H1 (cell line): Measurements from ENCODE around the gene HFM1. TPM values are rescaled to one million over a fixed set of nuclear protein-coding genes. Genes with fewer than 3 reads are reported as not detected.

Source experiments
- CTCF ChIA-PET: fragments of 300-600 bp; sonication (Branson Sonifier 250); formaldehyde crosslinking; loops from one replicate; lab custom pipeline; 2021; ENCODE audit not compliant: partially characterized antibody; lab: Charles Lee
- POLR2A ChIA-PET: fragments of 300-600 bp; sonication (Branson Sonifier 250); formaldehyde crosslinking; loops from one replicate; lab custom pipeline; 2021; ENCODE audit warnings: inconsistent platforms; ENCODE audit not compliant: partially characterized antibody; lab: Charles Lee
- DNase-seq, 2 experiments: peaks; one replicate each; pipeline versions ENCODE4 v3.0.0 to v3.0.0-alpha.2; 2010 to 2022; ENCODE audit warnings: low spot score in 2 of 2, low read depth in 1 of 2, mixed read lengths in 1 of 2
- FAIRE-seq: peaks from 2 replicates; lab custom pipeline; 2011; peaks lifted over from hg19 to GRCh38; lab: Jason Lieb, UNC
- H2AFZ ChIP-seq: 2 replicates; pipeline ENCODE4 v1.8.1; 2012; ENCODE audit warnings: low read length, inconsistent platforms
- H2AK5ac ChIP-seq: 2 replicates; pipeline ENCODE4 v1.6.1; 2013; ENCODE audit warnings: low read depth, low read length
- H2BK120ac ChIP-seq: replicated peaks from 2 replicates; pipeline ENCODE3; 2013; ENCODE audit warnings: low read depth, low read length, inconsistent platforms
- H2BK12ac ChIP-seq: 2 replicates; pipeline ENCODE4 v1.6.1; 2013; ENCODE audit warnings: low read depth, low read length
- H2BK15ac ChIP-seq: 2 replicates; pipeline ENCODE4 v1.6.1; 2013; ENCODE audit warnings: low read length
- H2BK20ac ChIP-seq: 2 replicates; pipeline ENCODE4 v1.6.1; 2013; ENCODE audit warnings: low read length
- H2BK5ac ChIP-seq: 2 replicates; pipeline ENCODE4 v1.6.1; 2013; ENCODE audit warnings: low read depth, low read length
- H3K14ac ChIP-seq: 2 replicates; pipeline ENCODE4 v1.6.1; 2013; ENCODE audit warnings: inconsistent platforms; ENCODE audit not compliant: insufficient read length
- H3K18ac ChIP-seq: 2 replicates; pipeline ENCODE4 v1.6.1; 2013; ENCODE audit warnings: low read length; ENCODE audit errors: extremely low read depth
- H3K23ac ChIP-seq: 2 replicates; pipeline ENCODE4 v1.6.1; 2013; ENCODE audit warnings: inconsistent platforms; ENCODE audit not compliant: insufficient read length
- H3K23me2 ChIP-seq: 2 replicates; pipeline ENCODE4 v1.6.1; 2013; ENCODE audit warnings: low read depth, low read length
- H3K27ac ChIP-seq: 2 replicates; pipeline ENCODE4 v1.6.1; 2011; ENCODE audit warnings: low read depth, low read length, inconsistent platforms
- H3K27me3 ChIP-seq, 4 experiments: replicated peaks in 1 of 4; 1 replicate in 1 of 4; 2 replicates in 3 of 4; pipeline versions ENCODE4 v1.6.1 to v1.8.1; 2011 to 2013; ENCODE audit warnings: low read length in 3 of 4, mild to moderate bottlenecking in 3 of 4, inconsistent platforms in 2 of 4, mixed read lengths in 2 of 4, moderate library complexity in 1 of 4; ENCODE audit not compliant: control insufficient read depth in 3 of 4, insufficient read depth in 3 of 4; ENCODE audit errors: extremely low read depth in 1 of 4
- H3K36me3 ChIP-seq, 4 experiments: 2 replicates each; pipeline versions ENCODE4 v1.6.1 to v1.8.1; 2011 to 2013; ENCODE audit warnings: mild to moderate bottlenecking in 4 of 4, low read length in 3 of 4, moderate library complexity in 2 of 4, control low read depth in 1 of 4, inconsistent platforms in 1 of 4; ENCODE audit not compliant: insufficient read depth in 4 of 4, control insufficient read depth in 2 of 4
- H3K4ac ChIP-seq: replicated peaks from 2 replicates; pipeline ENCODE3; 2013; ENCODE audit warnings: low read length, low read depth, mixed read lengths, inconsistent platforms; ENCODE audit not compliant: insufficient read length
- H3K4me1 ChIP-seq, 4 experiments: replicated peaks in 1 of 4; 1 replicate in 1 of 4; 2 replicates in 3 of 4; pipeline versions ENCODE4 v1.6.1 to v1.8.1; 2011 to 2013; ENCODE audit warnings: low read length in 3 of 4, inconsistent platforms in 2 of 4, mixed read lengths in 1 of 4; ENCODE audit not compliant: insufficient read depth in 4 of 4, control insufficient read depth in 3 of 4
- H3K4me2 ChIP-seq, 2 experiments: 2 replicates each; pipeline versions ENCODE4 v1.6.1 to v1.8.1; 2011 to 2013; ENCODE audit warnings: low read depth in 2 of 2, low read length in 2 of 2, control low read depth in 1 of 2, inconsistent platforms in 1 of 2, mild to moderate bottlenecking in 1 of 2; ENCODE audit not compliant: insufficient read depth in 1 of 2
- H3K4me3 ChIP-seq, 4 experiments: fragments of 200-600, 300-600 bp in 1 of 4; sonication (generic), shearing (Covaris generic), sonication (Bioruptor Twin) in 1 of 4; 2 replicates each; pipeline versions ENCODE4 v1.5.1 to v1.8.1; 2011 to 2016; ENCODE audit warnings: low read length in 4 of 4, low read depth in 3 of 4, control low read depth in 2 of 4, inconsistent platforms in 2 of 4, mild to moderate bottlenecking in 2 of 4, mixed read lengths in 1 of 4, moderate library complexity in 1 of 4; ENCODE audit not compliant: insufficient read depth in 2 of 4; ENCODE audit errors: extremely low read depth in 1 of 4
- H3K56ac ChIP-seq: replicated peaks from 2 replicates; pipeline ENCODE3; 2013; ENCODE audit warnings: low read depth, mild to moderate bottlenecking, mixed read lengths, low read length, inconsistent platforms; ENCODE audit not compliant: insufficient read length
- H3K79me1 ChIP-seq: 2 replicates; pipeline ENCODE4 v1.6.1; 2013; ENCODE audit warnings: low read depth, low read length, control low read depth
- H3K79me2 ChIP-seq, 2 experiments: 2 replicates each; pipeline versions ENCODE4 v1.6.1 to v1.8.1; 2012 to 2013; ENCODE audit warnings: low read length in 2 of 2, mild to moderate bottlenecking in 2 of 2, inconsistent platforms in 1 of 2; ENCODE audit not compliant: insufficient read depth in 2 of 2, control insufficient read depth in 1 of 2
- H3K9ac ChIP-seq, 4 experiments: replicated peaks in 1 of 4; 1 replicate in 1 of 4; 2 replicates in 3 of 4; pipeline versions ENCODE4 v1.6.1 to v1.8.1; 2011 to 2013; ENCODE audit warnings: low read depth in 3 of 4, low read length in 3 of 4, control low read depth in 2 of 4, mild to moderate bottlenecking in 2 of 4, moderate library complexity in 2 of 4, inconsistent platforms in 1 of 4; ENCODE audit errors: extremely low read depth in 1 of 4
- H3K9me3 ChIP-seq, 2 experiments: 2 replicates each; pipeline versions ENCODE4 v1.6.1 to v1.8.1; 2012 to 2013; ENCODE audit warnings: mild to moderate bottlenecking in 2 of 2, moderate library complexity in 2 of 2, control low read depth in 1 of 2, inconsistent platforms in 1 of 2, low read depth in 1 of 2, low read length in 1 of 2, mixed read lengths in 1 of 2; ENCODE audit not compliant: insufficient read depth in 2 of 2
- H4K20me1 ChIP-seq, 2 experiments: replicated peaks in 1 of 2; 2 replicates each; pipeline versions ENCODE3 to v1.8.1; 2011 to 2013; ENCODE audit warnings: inconsistent platforms in 2 of 2, low read length in 2 of 2, mild to moderate bottlenecking in 1 of 2; ENCODE audit not compliant: insufficient read depth in 2 of 2, control insufficient read depth in 1 of 2
- H4K5ac ChIP-seq: 2 replicates; pipeline ENCODE4 v1.6.1; 2013; ENCODE audit warnings: low read length, low read depth, mixed read lengths, inconsistent platforms; ENCODE audit not compliant: insufficient read length
- H4K8ac ChIP-seq: 2 replicates; pipeline ENCODE4 v1.8.0; 2013; ENCODE audit warnings: mild to moderate bottlenecking, moderate library complexity, low read length, inconsistent platforms; ENCODE audit not compliant: insufficient read depth; ENCODE audit errors: extremely low read depth
- H4K91ac ChIP-seq: replicated peaks from 2 replicates; pipeline ENCODE3; 2013; ENCODE audit warnings: low read length, mixed read lengths, inconsistent platforms; ENCODE audit not compliant: insufficient read length
- BACH1 ChIP-seq: IDR thresholded peaks from 2 replicates; pipeline ENCODE4 v1.6.1; 2012; ENCODE audit warnings: low read length, improper control_type of control experiment
- BCL11A ChIP-seq, 2 experiments: IDR thresholded peaks; one replicate each; pipeline ENCODE4 v1.6.1; 2011; ENCODE audit warnings: low read depth in 2 of 2, low read length in 2 of 2, mild to moderate bottlenecking in 2 of 2
- CBX5 ChIP-seq: fragments of 300-800, 300-1000 bp; sonication (generic); IDR thresholded peaks from 2 replicates; pipeline ENCODE4 v1.7.1; 2016; ENCODE audit warnings: antibody characterized with exemption, low read length, low read depth
- CEBPB ChIP-seq: IDR thresholded peaks from 2 replicates; pipeline ENCODE4 v1.6.1; 2012; ENCODE audit warnings: low read depth, low read length
- CREB1 ChIP-seq: IDR thresholded peaks from 2 replicates; pipeline ENCODE4 v1.6.1; 2012; ENCODE audit warnings: inconsistent platforms
- EGR1 ChIP-seq: IDR thresholded peaks from 2 replicates; pipeline ENCODE4 v1.6.1; 2011; ENCODE audit warnings: low read depth, low read length, borderline replicate concordance
- EP300 ChIP-seq, 2 experiments: IDR thresholded peaks; 1 replicate in 1 of 2; 2 replicates in 1 of 2; pipeline ENCODE4 v1.6.1; 2011 to 2012; ENCODE audit warnings: low read depth in 2 of 2, low read length in 2 of 2, mild to moderate bottlenecking in 2 of 2, borderline replicate concordance in 1 of 2, inconsistent platforms in 1 of 2, moderate library complexity in 1 of 2
- FOSL1 ChIP-seq: IDR thresholded peaks from 2 replicates; pipeline ENCODE4 v1.6.1; 2011; ENCODE audit warnings: mild to moderate bottlenecking, low read depth, low read length, moderate library complexity; ENCODE audit not compliant: insufficient read depth
- HDAC6 ChIP-seq: IDR thresholded peaks from one replicate; pipeline ENCODE4 v1.7.1; 2012; ENCODE audit warnings: low read depth, mild to moderate bottlenecking, inconsistent platforms, low read length, moderate library complexity
- JUN ChIP-seq: IDR thresholded peaks from 2 replicates; pipeline ENCODE4 v1.6.1; 2011; ENCODE audit warnings: low read depth, mild to moderate bottlenecking, improper control_type of control experiment, low read length
- KDM4A ChIP-seq: IDR thresholded peaks from one replicate; pipeline ENCODE4 v1.7.1; 2012; ENCODE audit warnings: low read depth, mild to moderate bottlenecking, moderate library complexity, low read length, inconsistent platforms; ENCODE audit not compliant: severe bottlenecking
- NRF1 ChIP-seq: IDR thresholded peaks from 2 replicates; pipeline ENCODE4 v1.6.1; 2011; ENCODE audit warnings: mild to moderate bottlenecking, low read depth, low read length, improper control_type of control experiment
- POLR2AphosphoS5 ChIP-seq: IDR thresholded peaks from 2 replicates; pipeline ENCODE4 v1.6.1; 2011; ENCODE audit warnings: low read depth, low read length
- POU5F1 ChIP-seq: IDR thresholded peaks from 2 replicates; pipeline ENCODE4 v1.6.1; 2011; ENCODE audit warnings: low read depth, mild to moderate bottlenecking, low read length, moderate library complexity
- RFX5 ChIP-seq: IDR thresholded peaks from 2 replicates; pipeline ENCODE4 v1.6.1; 2011; ENCODE audit warnings: low read depth, low read length, improper control_type of control experiment, borderline replicate concordance
- TAF7 ChIP-seq: optimal IDR thresholded peaks from 2 replicates; pipeline ENCODE3; 2011; ENCODE audit warnings: low read depth, mild to moderate bottlenecking, inconsistent platforms, low read length, moderate library complexity, borderline replicate concordance
- YY1 ChIP-seq: IDR thresholded peaks from 2 replicates; pipeline ENCODE4 v1.6.1; 2011; ENCODE audit warnings: low read depth, mild to moderate bottlenecking, low read length
- polyA plus RNA-seq, 7 experiments: library from polyadenylated mRNA; depleted of rRNA in 3 of 7; stranded (reverse) in 5 of 7; unstranded in 2 of 7; fragments of >200 nt in 5 of 7; fragments of 200-250 nt in 2 of 7; gene quantifications; 1 replicate in 5 of 7; 2 replicates in 1 of 7; 4 replicates in 1 of 7; pipeline versions ENCODE4 v1.2.1 to v1.2.3, GENCODE V29; 2011 to 2013; ENCODE audit warnings: missing spikeins in 2 of 7, mixed read lengths in 2 of 7
- total RNA-seq: library from RNA; stranded (reverse); fragmentation: NEBNext Ultra II Directional; extraction: Animal tissue kit (Norgen Biotek cat#: 25700); gene quantifications from 2 replicates; pipeline ENCODE4 v1.2.1, GENCODE V29; 2021

HFM1 gene
- total and polyA plus RNA-seq, 2 of the 8 experiments (the other 6 are each of a cell fraction or from before 2014, with no cell fraction given) = 0.23 to 1.2 TPM

DNA sequence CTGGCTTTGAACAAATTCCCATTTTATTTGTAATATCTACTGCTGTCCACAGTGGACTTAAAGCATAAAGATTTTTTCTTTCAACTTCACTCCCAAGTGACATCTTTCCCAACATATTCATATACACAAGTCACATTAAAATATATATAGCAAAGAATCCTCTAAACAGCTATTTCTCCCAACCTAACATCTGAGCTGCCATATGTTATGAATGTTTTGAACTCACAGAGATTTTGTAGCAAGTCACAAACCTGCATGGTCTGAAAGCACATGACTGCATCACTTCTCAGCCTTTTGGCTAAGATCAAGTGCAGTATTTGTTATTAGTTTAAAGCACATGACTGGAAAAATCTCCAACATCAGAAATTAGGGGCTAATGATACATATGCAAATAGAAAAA is 7.7 kb upstream of the HFM1 start:
- no peak overlapping the region for H3K9ac ChIP-seq
- H4K20me1 ChIP-seq = no peaks in the 10 kb centered on the region
- no peaks in the 10 kb centered on the region for H3K4me1 ChIP-seq
- no peak overlapping the region for H3K23ac ChIP-seq
- POLR2A ChIA-PET = no interaction called here
- no peak overlapping the region for H3K4ac ChIP-seq
- no peak overlapping the region for H3K56ac ChIP-seq
- no peak overlapping the region for H2BK120ac ChIP-seq
- H4K5ac ChIP-seq = no peak overlapping the region
- H3K18ac ChIP-seq = no peak overlapping the region
- FAIRE-seq = no peak
- H3K79me1 ChIP-seq = no peaks in the 10 kb centered on the region
- no peak overlapping the region for H4K8ac ChIP-seq
- H3K14ac ChIP-seq = no peak overlapping the region
- no peaks in the 10 kb centered on the region for H3K9me3 ChIP-seq
- no peaks in the 10 kb centered on the region for H3K23me2 ChIP-seq
- H2BK20ac ChIP-seq = no peak overlapping the region
- no peak overlapping the region for H2AFZ ChIP-seq
- H2BK15ac ChIP-seq = no peak overlapping the region
- no peak overlapping the region for H3K27ac ChIP-seq
- H2BK12ac ChIP-seq = no peak overlapping the region
- no peak overlapping the region for H2BK5ac ChIP-seq
- no peaks in the 10 kb centered on the region; a peak in 1 of 7 replicates for H3K27me3 ChIP-seq
- CTCF ChIA-PET = no interaction called here
- no peaks in the 10 kb centered on the region for H3K79me2 ChIP-seq
- H3K36me3 ChIP-seq = no peaks in the 10 kb centered on the region
- no peak for DNase-seq
- H3K4me2 ChIP-seq = no peak overlapping the region
- no peak overlapping the region for H2AK5ac ChIP-seq
- no peak overlapping the region for H4K91ac ChIP-seq
- no peak overlapping the region for H3K4me3 ChIP-seq
- TF ChIP-seq RFX5 (no peak), FOSL1 (no peak), POLR2AphosphoS5 (no peak), TAF7 (no peak), BCL11A (IDR thresholded peaks at IDR 0.05; ENCODE audit: low read depth in 2 of 2, low read length in 2 of 2) (no peak), BACH1 (no peak), JUN (no peak), CEBPB (no peak), KDM4A (no peak), CBX5 (no peak), NRF1 (no peak), YY1 (no peak), EP300 (IDR thresholded peaks at IDR 0.05; ENCODE audit: borderline replicate concordance in 1 of 2, low read depth in 2 of 2, low read length in 2 of 2) (no peak), CREB1 (no peak), EGR1 (no peak), POU5F1 (no peak), HDAC6 (no peak)
